ENCODE measurements around the gene TENT4B.

The TENT4B gene

GRCh38 chr16:50198802-50199403 is 45.8 kb downstream of the TENT4B start:
- no peak for DNase-seq

- no peak for DNase-seq
Observed at GRCh38 chr16:50201787-50202186, 48.7 kb downstream of the TENT4B start.

GRCh38 chr16:50202926-50203624 is 50.0 kb downstream of the TENT4B start:
- DNase-seq, result no peak

- no peak for DNase-seq
Observed at GRCh38 chr16:50203681-50204080, 50.6 kb downstream of the TENT4B start.

- DNase-seq, result no peak
Observed at GRCh38 chr16:50204453-50205108, 51.5 kb downstream of the TENT4B start.

GRCh38 chr16:50207652-50208051 is 54.5 kb downstream of the TENT4B start:
- no peak for DNase-seq

- no peak for DNase-seq
Observed at GRCh38 chr16:50208460-50208931, 55.4 kb downstream of the TENT4B start.

GRCh38 chr16:50209546-50210265 is 56.6 kb downstream of the TENT4B start:
- no peak for DNase-seq

GRCh38 chr16:50210266-50211038 is 57.3 kb downstream of the TENT4B start:
- DNase-seq, result peak; percentile 60

- DNase-seq, result no peak
Observed at GRCh38 chr16:50213939-50214519, 60.9 kb downstream of the TENT4B start.

- DNase-seq, result no peak
Observed at GRCh38 chr16:50215680-50216079, 62.6 kb downstream of the TENT4B start.

- DNase-seq, result no peak
Observed at GRCh38 chr16:50216231-50216630, 63.1 kb downstream of the TENT4B start.

GRCh38 chr16:50219402-50219975 is 66.4 kb downstream of the TENT4B start:
- no peak for DNase-seq

- DNase-seq, result no peak
Observed at GRCh38 chr16:50224286-50224685, 71.2 kb downstream of the TENT4B start.

GRCh38 chr16:50227120-50227519 is 74.0 kb downstream of the TENT4B start:
- no peak for DNase-seq

GRCh38 chr16:50227665-50228064 is 74.6 kb downstream of the TENT4B start:
- no peak for DNase-seq

- DNase-seq, result no peak
Observed at GRCh38 chr16:50228364-50228868, 75.3 kb downstream of the TENT4B start.

- no peak for DNase-seq
Observed at GRCh38 chr16:50229149-50229726, 76.1 kb downstream of the TENT4B start.

GRCh38 chr16:50234771-50235556 is 81.9 kb downstream of the TENT4B start:
- DNase-seq, result no peak

GRCh38 chr16:50235581-50235980 is 82.5 kb downstream of the TENT4B start:
- no peak for DNase-seq

All from COR-L47 (cell line).